Coronary artery (tissue), 2 donors: Measurements from ENCODE around the gene LRRC28.
A peak's percentile ranks its signal among the peaks of the same experiment; 100 is the strongest.

Experiments
- DNase-seq: peaks from one replicate; pipeline ENCODE4 v3.0.0-alpha.2; 2017; ENCODE audit warnings: low spot score
- H3K27ac ChIP-seq, 2 donors: fragments of 200-600 bp; sonication (generic); one replicate each; pipeline ENCODE4 v1.5.1; 2016 to 2019
- H3K4me3 ChIP-seq: fragments of 200-600 bp; sonication (generic); 2 replicates; pipeline ENCODE4 v1.5.1; 2016; ENCODE audit warnings: mild to moderate bottlenecking, moderate library complexity
- TF ChIP-seq, protein P1 (sequence below): fragments of 200-600 bp; sonication (generic); IDR thresholded peaks from one replicate; pipeline ENCODE4 v1.5.1; 2019; ENCODE audit warnings: antibody characterized with exemption

LRRC28 gene

DNA sequence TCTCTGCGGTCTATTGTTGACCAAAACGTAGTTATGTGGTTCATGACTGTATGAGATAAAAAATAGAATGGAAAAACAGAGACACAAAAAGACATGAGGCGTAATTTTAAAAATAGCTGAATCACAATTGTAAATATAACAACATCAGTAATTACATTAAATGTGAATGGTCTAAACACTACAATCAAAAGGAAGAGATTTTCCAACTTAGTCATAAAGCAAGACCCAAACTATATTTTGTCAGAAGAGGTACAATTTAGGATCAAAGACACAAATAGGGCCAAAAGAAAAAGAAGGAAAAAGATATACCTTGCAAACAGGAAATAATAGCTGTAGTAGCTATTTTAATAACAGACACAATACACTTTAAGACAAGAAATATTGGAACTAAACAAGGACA lies 61.5 kb downstream of the LRRC28 start:
- DNase-seq = no peak
- TF ChIP-seq, protein P1, sequence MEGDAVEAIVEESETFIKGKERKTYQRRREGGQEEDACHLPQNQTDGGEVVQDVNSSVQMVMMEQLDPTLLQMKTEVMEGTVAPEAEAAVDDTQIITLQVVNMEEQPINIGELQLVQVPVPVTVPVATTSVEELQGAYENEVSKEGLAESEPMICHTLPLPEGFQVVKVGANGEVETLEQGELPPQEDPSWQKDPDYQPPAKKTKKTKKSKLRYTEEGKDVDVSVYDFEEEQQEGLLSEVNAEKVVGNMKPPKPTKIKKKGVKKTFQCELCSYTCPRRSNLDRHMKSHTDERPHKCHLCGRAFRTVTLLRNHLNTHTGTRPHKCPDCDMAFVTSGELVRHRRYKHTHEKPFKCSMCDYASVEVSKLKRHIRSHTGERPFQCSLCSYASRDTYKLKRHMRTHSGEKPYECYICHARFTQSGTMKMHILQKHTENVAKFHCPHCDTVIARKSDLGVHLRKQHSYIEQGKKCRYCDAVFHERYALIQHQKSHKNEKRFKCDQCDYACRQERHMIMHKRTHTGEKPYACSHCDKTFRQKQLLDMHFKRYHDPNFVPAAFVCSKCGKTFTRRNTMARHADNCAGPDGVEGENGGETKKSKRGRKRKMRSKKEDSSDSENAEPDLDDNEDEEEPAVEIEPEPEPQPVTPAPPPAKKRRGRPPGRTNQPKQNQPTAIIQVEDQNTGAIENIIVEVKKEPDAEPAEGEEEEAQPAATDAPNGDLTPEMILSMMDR = no peak
- no peak overlapping the region for H3K27ac ChIP-seq
- H3K4me3 ChIP-seq = no peak overlapping the region

GRCh38 chr15:99315636-99316035 lies 64.4 kb downstream of the LRRC28 start:
- DNase-seq = no peak
- TF ChIP-seq, protein P1 = no peak
- Histone ChIP-seq H3K4me3 (no peak overlapping the region), H3K27ac (no peak overlapping the region)

DNA sequence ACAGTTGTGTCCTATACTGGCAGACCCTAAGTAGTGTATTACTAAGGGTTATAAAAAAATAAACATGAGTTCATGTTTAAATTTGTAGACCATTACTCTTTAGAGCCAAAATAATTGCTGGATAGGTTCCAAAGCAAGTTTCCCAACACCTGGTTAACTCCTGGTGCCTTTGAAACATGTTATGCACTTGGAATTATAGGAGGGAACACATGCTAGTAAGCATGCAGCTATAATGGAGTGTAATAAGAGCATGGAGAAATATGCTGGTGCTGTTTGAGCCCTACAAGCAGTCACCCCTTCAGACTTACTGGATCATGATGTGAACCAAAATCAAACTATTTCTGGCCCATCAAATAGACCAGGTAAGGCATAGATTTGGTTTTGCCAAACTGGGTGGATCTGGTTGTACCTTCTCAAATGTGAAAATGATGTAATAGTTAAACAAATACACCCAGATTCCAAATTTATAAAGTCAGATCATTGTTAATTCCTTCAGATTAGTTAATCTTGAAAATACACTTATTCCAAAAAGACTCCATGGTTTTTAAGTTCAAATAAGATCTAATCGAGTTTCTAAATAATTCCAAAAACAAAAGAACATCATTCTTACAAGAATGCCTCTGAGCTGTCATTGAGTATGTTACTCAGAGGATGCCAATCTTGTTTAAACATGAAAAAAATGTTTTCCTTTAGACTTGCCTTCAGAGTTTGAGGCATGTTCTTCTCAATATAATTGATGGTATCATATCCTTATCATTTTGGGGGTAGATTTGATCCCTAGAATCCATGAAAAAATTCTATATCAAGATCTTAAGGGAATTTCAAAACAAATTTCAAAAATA lies 69.3 kb downstream of the LRRC28 start:
- Histone ChIP-seq H3K4me3 (no peak overlapping the region), H3K27ac (no peak overlapping the region)
- TF ChIP-seq, protein P1 = no peak
- DNase-seq = no peak

DNA sequence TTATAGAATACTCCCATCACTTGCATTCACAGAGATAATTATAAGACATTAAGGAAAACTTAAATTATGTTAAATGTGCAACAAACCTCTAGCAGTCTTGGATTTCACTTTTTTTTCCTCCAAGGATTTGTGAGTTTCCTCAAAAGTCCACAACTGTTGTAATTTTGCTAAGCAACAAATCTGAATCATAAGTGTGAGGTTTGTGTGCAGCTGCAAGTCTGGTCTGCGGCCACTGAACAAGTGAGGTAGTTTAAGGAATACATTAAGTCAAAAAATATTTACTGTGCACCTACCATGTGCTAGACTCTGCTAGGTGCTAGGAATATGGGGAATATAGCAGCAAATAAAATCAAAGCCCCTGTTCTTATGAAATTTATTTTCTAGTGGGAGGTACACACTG lies 70.2 kb downstream of the LRRC28 start:
- H3K27ac ChIP-seq = no peak overlapping the region

GRCh38 chr15:99322643-99323405 lies 71.5 kb downstream of the LRRC28 start:
- Histone ChIP-seq H3K4me3 (no peak overlapping the region), H3K27ac (no peak overlapping the region)
- TF ChIP-seq, protein P1 = no peak
- no peak for DNase-seq

More for the DNA sequence above, 70.2 kb downstream of the LRRC28 start:
- no peak overlapping the region for H3K4me3 ChIP-seq
- DNase-seq = no peak
- TF ChIP-seq, protein P1 = no peak

DNA sequence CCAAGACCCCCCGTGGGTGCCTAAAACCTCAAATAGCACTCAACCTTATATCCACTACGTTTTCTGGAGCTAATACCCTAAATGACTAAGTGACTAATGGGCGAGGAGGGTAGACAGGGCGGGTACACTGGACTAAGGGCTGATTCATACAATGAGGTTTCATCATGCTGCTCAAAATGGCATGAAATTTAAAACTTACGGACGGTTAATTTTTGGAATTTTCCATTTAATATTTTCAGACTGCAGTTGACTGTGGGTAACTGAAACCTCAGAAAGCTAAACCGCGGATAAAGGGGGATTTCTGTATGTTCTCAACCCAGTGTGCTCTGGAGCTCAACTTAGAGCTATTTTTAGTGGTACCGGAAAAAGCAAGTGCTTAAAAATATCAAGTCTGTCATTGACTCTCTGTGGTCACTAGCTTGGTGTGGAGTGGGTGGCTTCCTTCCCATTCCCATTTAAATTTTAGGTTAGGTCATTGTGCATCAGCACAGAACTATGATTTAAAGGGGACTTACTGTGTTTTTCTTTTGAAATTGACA lies 72.9 kb downstream of the LRRC28 start:
- peak overlapping the region; percentile 64 to 81 for H3K27ac ChIP-seq
- DNase-seq = no peak
- peak overlapping the region; percentile 30 for H3K4me3 ChIP-seq
- TF ChIP-seq, protein P1 = no peak
